Esophagus (tissue), 2 donors: ENCODE measurements around the gene ADAM12. TPM values are rescaled to one million over a fixed set of nuclear protein-coding genes. Genes with fewer than 3 reads are reported as not detected.

Source experiments
- H3K27ac ChIP-seq, 2 donors: one replicate each; pipeline ENCODE4 v1.5.1; 2013; ENCODE audit warnings: low read depth in 2 of 2, mild to moderate bottlenecking in 2 of 2, inconsistent platforms in 1 of 2, low read length in 1 of 2, moderate library complexity in 1 of 2
- H3K27me3 ChIP-seq, 2 donors: one replicate each; pipeline ENCODE4 v1.6.1; 2013; ENCODE audit warnings: low read length in 2 of 2, control low read depth in 1 of 2, mild to moderate bottlenecking in 1 of 2; ENCODE audit not compliant: insufficient read depth in 2 of 2, control insufficient read depth in 1 of 2
- H3K36me3 ChIP-seq, 2 donors: one replicate each; pipeline ENCODE4 v1.6.1; 2013; ENCODE audit warnings: low read length in 1 of 2; ENCODE audit not compliant: control insufficient read depth in 2 of 2, insufficient read depth in 2 of 2
- H3K4me1 ChIP-seq, 2 donors: one replicate each; pipeline ENCODE4 v1.6.1; 2013; ENCODE audit warnings: low read length in 1 of 2; ENCODE audit not compliant: control insufficient read depth in 2 of 2, insufficient read depth in 2 of 2
- H3K4me3 ChIP-seq, 2 donors: one replicate each; pipeline ENCODE4 v1.5.1; 2013; ENCODE audit warnings: low read length in 2 of 2, mild to moderate bottlenecking in 2 of 2, low read depth in 1 of 2, moderate library complexity in 1 of 2
- H3K9me3 ChIP-seq, 2 donors: one replicate each; pipeline ENCODE4 v1.6.1; 2013; ENCODE audit warnings: mild to moderate bottlenecking in 2 of 2, low read depth in 1 of 2, low read length in 1 of 2, moderate library complexity in 1 of 2; ENCODE audit not compliant: control insufficient read depth in 2 of 2, insufficient read depth in 1 of 2
- WGBS, 2 donors: extraction: QIAGEN DNeasy Blood & Tissue Kit; methylation state at CpG; one replicate each; pipeline ENCODE4 v1.1.7; 2013; 5-methylcytosine and 5-hydroxymethylcytosine counted together
- polyA plus RNA-seq, 2 donors: library from polyadenylated mRNA; stranded (reverse); fragments of 200-250 nt; gene quantifications; one replicate each; pipeline ENCODE4 v1.2.3, GENCODE V29; 2013
- donor health status: healthy with polysubstance abuse.
- donor health status: Bipolar disorder and iron deficiency.

The ADAM12 gene
- polyA plus RNA-seq, 2 donors, result under 0.01 to 0.06 TPM

DNA sequence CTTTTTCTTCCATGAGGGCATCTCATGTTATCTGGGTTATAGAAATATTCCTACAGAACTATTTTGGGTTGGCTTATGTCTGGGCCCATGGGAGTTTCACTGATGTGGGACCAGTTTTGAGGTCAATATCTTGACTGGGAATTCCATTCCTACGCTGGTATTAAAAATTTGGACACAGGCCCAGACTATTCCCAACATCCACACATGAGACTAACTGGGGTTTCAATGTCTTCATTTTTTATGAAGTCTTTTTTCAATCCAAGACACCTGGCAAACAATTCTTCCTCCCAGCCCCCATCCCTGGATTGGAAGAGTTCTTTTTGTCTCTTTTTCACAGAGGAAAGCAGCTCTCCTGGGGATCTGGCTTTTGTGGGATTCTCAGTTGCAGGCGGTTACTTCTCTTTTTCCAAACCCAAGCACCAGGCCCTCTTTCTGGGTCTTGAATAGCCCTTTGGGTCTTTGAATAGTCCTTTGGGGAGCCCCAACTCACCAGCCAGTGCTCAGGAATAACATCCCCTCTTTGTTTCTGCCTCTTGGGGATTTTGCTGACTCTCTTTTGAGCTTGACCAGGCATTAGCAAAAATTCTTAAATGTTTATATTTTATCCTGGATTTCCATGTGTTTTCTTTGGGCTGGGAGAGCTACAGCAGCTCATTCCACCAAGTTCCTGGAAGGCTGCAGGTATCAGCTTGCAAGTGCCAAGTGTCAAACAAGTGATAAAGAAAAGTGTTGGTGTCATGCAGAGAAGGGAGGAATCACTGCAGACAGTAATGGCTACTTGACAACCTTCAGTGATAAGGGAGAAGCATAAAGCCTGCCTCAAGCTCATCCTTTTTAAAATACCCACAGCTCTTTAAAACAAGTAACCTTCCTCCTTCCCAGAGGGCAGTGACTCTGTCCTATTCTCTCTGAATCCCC lies 234.3 kb downstream of the ADAM12 start:
- peaks cover 0 to 2% of the 10 kb centered on the region in 2 donors for H3K9me3 ChIP-seq
- no peak overlapping the region for H3K27ac ChIP-seq
- WGBS, 2 donors, result 63 to 88% methylated on average over 2 of the region's 2 CpGs

DNA sequence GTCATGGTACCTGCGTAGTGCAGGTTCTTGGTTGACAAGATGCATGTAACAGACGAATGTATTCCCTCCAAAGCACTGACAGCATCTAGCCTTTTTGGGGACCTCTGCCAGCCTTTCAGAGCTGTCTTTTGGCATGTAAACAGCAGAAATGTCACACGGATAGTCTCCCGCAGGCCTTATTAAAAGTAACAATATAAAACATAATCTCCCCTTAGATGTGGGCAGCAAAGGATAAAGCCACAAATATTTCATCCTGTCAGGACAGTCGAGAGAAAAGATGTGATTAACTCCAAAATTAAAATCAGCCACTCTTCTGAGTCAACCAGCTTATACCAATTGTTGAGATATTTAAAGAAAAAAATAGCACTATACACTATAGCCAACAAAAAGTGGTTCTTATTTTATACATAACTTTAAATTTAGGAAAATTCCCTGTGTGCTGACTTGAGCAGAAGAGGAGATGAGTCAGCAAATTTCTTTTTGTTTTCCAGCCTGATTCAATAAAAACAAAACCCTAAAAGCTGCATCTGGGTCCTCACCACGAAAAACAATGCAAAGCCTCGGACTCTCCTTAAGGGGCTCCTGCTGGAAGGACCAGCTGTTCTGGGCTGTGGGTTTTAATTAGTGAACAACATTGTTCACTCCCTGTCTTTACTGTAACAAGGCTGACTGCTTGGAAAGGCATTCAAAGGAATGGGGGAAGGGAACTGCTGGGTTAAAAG lies 240.2 kb downstream of the ADAM12 start:
- H3K4me1 ChIP-seq, result peaks cover 0 to 2% of the 10 kb centered on the region in 2 donors
- H3K4me3 ChIP-seq, result no peak overlapping the region
- no peaks in the 10 kb centered on the region for H3K36me3 ChIP-seq
- H3K27ac ChIP-seq, result no peak overlapping the region
- H3K27me3 ChIP-seq, result no peaks in the 10 kb centered on the region
- peaks cover 0 to 2% of the 10 kb centered on the region in 2 donors for H3K9me3 ChIP-seq
- 30 to 43% methylated on average over 7 of the region's 7 CpGs for WGBS, 2 donors

More for the DNA sequence above, 234.3 kb downstream of the ADAM12 start:
- Histone ChIP-seq H3K27me3 (no peaks in the 10 kb centered on the region), H3K4me3 (no peak overlapping the region), H3K4me1 (no peaks in the 10 kb centered on the region), H3K36me3 (no peaks in the 10 kb centered on the region)

DNA sequence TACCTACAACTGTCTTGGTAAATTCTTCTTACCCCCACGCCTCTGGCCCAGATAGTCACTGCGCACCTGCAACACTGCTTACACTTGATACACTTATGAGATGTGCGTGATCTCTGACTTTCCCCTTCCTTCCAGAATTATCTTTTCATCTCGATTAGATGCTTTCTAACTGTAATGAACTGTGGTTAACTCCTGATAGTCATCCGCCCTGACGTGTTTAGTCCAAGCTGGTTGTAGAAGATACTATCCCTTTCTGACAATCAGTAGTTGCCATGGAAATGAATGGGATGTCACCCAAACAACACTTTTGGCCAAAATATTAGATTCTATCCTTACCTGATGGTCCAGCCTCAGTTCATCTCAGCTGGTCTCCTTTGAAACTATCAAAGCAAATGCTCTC lies 241.5 kb downstream of the ADAM12 start:
- H3K27me3 ChIP-seq, result no peaks in the 10 kb centered on the region
- peaks cover 0 to 2% of the 10 kb centered on the region in 2 donors for H3K4me1 ChIP-seq
- 90 to 91% methylated on average over 6 of the region's 6 CpGs for WGBS, 2 donors
- H3K9me3 ChIP-seq, result peaks cover 0 to 2% of the 10 kb centered on the region in 2 donors
- H3K4me3 ChIP-seq, result no peak overlapping the region
- H3K36me3 ChIP-seq, result no peaks in the 10 kb centered on the region
- no peak overlapping the region for H3K27ac ChIP-seq

DNA sequence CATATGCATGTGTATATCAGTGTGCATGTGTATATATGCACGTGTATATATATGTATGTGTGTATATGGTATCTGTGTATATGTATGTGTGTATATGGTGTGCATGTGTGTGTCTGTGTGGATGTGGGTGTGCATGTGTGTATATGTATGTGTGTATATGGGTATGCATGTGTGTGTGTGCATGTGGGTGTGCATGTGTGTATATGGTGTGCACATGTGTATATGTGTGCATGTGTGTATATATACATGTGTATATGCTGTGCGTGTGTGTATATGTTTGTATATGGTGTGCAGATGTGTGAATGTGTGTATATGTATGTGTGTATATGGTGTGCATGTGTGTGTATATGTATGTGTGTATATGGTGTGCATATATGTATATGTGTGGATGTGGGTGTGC lies 245.2 kb downstream of the ADAM12 start:
- H3K27me3 ChIP-seq, result no peaks in the 10 kb centered on the region
- H3K27ac ChIP-seq, result no peak overlapping the region
- H3K4me1 ChIP-seq, result no peaks in the 10 kb centered on the region
- no peak overlapping the region for H3K4me3 ChIP-seq
- WGBS, 2 donors, result 94 to 95% methylated on average over 2 of the region's 2 CpGs
- H3K9me3 ChIP-seq, result no peaks in the 10 kb centered on the region
- H3K36me3 ChIP-seq, result no peaks in the 10 kb centered on the region

DNA sequence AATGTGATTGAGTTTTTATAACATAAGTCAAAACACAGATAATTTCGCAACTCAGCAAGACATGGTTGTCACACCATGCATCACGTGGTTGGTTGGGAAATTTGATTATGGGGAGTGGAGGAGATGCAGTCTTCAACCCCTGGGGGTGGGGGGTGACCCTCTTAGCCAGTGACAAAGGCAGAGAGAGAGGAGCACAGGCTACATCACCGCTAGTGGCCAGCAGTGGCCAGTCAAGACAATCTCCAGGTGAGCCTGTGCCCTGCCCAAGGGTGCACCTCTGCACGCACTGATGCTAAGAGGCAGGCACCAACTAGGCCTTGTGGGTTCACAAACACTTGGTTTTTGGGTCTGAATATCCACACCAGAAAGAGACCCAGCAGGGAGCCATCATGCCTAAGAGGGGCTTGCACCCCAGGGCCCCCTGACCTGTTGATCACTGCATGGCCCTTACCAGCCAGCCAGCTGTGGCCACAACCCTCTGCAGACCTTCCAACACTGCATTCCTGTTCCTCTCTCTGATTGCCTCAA lies 247.5 kb downstream of the ADAM12 start:
- H3K9me3 ChIP-seq, result no peaks in the 10 kb centered on the region
- H3K36me3 ChIP-seq, result no peaks in the 10 kb centered on the region
- no peaks in the 10 kb centered on the region for H3K27me3 ChIP-seq
- no peaks in the 10 kb centered on the region for H3K4me1 ChIP-seq
- H3K4me3 ChIP-seq, result no peak overlapping the region
- WGBS, 2 donors, result 80 to 84% methylated on average over 4 of the region's 4 CpGs
- H3K27ac ChIP-seq, result no peak overlapping the region

DNA sequence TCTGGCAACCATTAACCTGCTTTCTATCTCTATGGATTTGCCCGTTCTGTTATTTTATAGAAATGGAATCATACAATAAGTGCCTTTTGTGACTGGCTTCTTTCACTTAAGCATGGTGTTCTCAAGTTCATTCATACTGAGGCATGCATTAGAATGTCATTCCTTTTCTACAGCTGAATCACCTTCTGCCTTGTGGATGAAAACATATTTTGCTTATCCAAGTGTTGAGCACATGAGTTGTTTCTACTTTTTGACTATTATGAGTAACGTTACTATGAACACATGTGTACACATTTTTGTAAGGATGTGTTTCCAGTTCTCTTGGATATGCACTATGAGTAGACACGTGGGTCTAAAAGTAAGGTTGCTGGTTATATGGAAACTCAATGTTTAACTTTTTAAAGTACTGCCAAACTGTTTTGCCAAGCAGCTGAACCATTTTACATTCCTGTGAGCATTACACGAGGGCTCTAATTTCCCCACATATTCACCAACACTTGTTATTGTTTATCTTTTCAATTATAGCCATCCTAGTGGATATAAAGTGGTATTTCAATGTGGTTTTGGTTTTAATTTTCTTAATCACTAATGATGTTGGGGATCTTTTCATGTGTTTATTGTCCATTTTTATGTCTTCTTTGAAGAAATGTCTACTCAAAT lies 250.6 kb downstream of the ADAM12 start:
- no peaks in the 10 kb centered on the region for H3K27me3 ChIP-seq
- no peaks in the 10 kb centered on the region for H3K36me3 ChIP-seq
- WGBS, 2 donors, result 66 to 75% methylated on average over 4 of the region's 4 CpGs
- no peak overlapping the region for H3K27ac ChIP-seq
- H3K4me1 ChIP-seq, result no peaks in the 10 kb centered on the region
- no peaks in the 10 kb centered on the region for H3K9me3 ChIP-seq
- H3K4me3 ChIP-seq, result no peak overlapping the region

DNA sequence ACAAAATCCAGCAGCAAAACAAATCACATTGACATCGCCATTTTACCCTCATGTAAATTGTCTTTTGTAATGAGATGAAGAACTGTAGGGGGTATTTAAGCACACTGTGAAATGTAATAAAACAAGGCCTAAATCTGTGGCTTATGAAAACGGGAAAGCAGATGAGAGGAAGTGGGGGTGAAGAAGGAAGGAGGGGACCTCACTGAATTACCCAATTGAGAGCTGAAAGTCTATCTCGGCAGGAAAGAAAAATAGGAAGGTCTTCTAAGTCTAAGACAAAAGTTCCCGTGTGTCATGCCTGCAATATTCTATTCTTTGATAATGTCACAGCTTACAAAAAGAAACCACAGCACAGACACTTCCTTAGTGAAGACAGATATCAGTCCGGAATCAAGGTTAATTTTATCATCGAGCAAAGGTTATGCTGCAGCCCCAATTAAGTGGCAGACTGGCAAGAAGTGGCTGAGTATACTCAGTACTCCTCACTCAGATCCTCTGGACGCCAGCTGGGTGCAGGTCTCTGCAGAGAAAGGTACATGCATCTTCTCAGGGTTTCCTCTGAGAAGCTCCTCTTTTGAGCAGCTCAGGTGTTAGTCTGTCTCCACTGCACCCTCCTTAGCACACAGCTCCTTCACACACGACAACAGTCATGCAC lies 252.2 kb downstream of the ADAM12 start:
- no peaks in the 10 kb centered on the region for H3K27me3 ChIP-seq
- no peak overlapping the region for H3K27ac ChIP-seq
- no peak overlapping the region for H3K4me3 ChIP-seq
- no peaks in the 10 kb centered on the region for H3K36me3 ChIP-seq
- WGBS, 2 donors, result 52 to 65% methylated on average over 8 of the region's 8 CpGs
- no peaks in the 10 kb centered on the region for H3K9me3 ChIP-seq
- no peaks in the 10 kb centered on the region for H3K4me1 ChIP-seq

DNA sequence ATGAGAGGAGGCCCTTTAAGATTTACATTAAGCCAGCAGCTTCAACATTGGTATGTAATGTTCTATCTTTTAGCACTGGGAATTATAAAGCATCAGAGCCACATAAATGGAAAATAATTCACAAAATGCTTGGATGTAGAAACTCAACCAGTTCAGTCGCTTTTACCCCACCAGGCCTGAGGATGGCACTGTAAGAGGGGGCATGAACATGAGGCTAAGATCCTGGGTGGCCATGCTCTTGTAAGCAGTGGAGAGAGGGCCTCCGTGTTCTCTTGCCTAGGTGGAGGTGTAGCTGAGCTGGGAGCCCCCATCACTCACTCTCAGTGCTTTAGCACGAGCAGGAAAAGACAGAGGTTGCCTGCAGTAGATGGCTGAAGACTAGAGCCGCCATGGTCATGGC lies 253.1 kb downstream of the ADAM12 start:
- Histone ChIP-seq H3K27me3 (no peaks in the 10 kb centered on the region), H3K4me3 (no peak overlapping the region), H3K4me1 (no peaks in the 10 kb centered on the region), H3K36me3 (no peaks in the 10 kb centered on the region), H3K27ac (no peak overlapping the region), H3K9me3 (no peaks in the 10 kb centered on the region)
- 79 to 84% methylated on average over 4 of the region's 4 CpGs for WGBS, 2 donors
